Ascending aorta (tissue), 2 donors: ENCODE results near the gene SCN1A. TPM values are rescaled to one million over a fixed set of nuclear protein-coding genes. Genes with fewer than 3 reads are reported as not detected.

Source experiments
- DNase-seq, 2 donors: peaks; one replicate each; pipeline ENCODE4 v3.0.0-alpha.2; 2019; ENCODE audit warnings: low spot score in 2 of 2
- H3K27ac ChIP-seq, 2 donors: fragments of 200-600 bp; sonication (generic); one replicate each; pipeline ENCODE4 v1.5.1; 2016 to 2017; ENCODE audit warnings: mild to moderate bottlenecking in 1 of 2
- H3K27me3 ChIP-seq: fragments of 200-600 bp; sonication (generic); one replicate; pipeline ENCODE4 v1.5.1; 2017
- H3K36me3 ChIP-seq, 2 donors: fragments of 200-600 bp; sonication (generic); one replicate each; pipeline ENCODE4 v1.5.1; 2016
- H3K4me1 ChIP-seq, 2 donors: fragments of 200-600 bp; sonication (generic); one replicate each; pipeline ENCODE4 v1.5.1; 2016 to 2017; ENCODE audit warnings: mild to moderate bottlenecking in 1 of 2
- H3K4me3 ChIP-seq, 2 donors: fragments of 200-600 bp; sonication (generic); one replicate each; pipeline ENCODE4 v1.5.1; 2016 to 2017; ENCODE audit warnings: mild to moderate bottlenecking in 1 of 2
- H3K9me3 ChIP-seq, 2 donors: fragments of 200-600 bp; sonication (generic); one replicate each; pipeline ENCODE4 v1.5.1; 2016
- intact Hi-C: fragments of 100-400 bp; cut with DNase I; formaldehyde crosslinking; loops from one replicate; pipeline ENCODE4 v1.15.1; 2023
- total RNA-seq: library from RNA; depleted of rRNA; stranded (reverse); fragments of >200 nt; gene quantifications from one replicate; pipeline ENCODE4 v1.1.0, GENCODE V29; 2016
- TF ChIP-seq, protein P1 (sequence below), 3 experiments: fragments of 200-600 bp in 2 of 3; fragments of 450-650 bp in 1 of 3; sonication (generic) in 2 of 3; IDR thresholded peaks; one replicate each; pipeline ENCODE4 v1.5.1; 2016 to 2019; ENCODE audit warnings: antibody characterized with exemption in 3 of 3, mild to moderate bottlenecking in 1 of 3, moderate library complexity in 1 of 3

SCN1A gene
- total RNA-seq, 1 donor from 2014 or later, result not detected

DNA sequence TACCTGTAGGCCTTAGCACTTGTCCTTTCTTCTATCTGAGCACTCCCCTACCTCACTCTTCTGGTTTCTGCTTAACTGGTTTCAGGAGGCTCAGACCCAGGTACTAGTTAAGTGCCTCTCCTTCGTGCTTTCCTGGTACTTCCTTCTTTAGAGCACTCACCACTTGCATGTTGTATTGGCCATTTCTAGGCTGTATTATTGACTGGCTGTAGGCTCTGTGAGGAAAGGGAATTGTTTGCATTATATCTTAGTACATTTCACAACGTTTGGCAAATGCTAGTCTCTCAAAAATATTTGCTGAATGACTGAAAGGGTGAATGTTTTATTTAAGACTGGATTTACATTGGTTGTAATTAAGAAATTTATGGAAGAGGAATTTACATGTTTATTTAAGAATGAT lies 36.0 kb upstream of the SCN1A start:
- no peak for DNase-seq
- Histone ChIP-seq H3K4me1 (no peaks in the 10 kb centered on the region), H3K9me3 (no peaks in the 10 kb centered on the region), H3K36me3 (no peaks in the 10 kb centered on the region), H3K27ac (no peak overlapping the region), H3K4me3 (no peak overlapping the region), H3K27me3 (no peaks in the 10 kb centered on the region)
- TF ChIP-seq, protein P1, sequence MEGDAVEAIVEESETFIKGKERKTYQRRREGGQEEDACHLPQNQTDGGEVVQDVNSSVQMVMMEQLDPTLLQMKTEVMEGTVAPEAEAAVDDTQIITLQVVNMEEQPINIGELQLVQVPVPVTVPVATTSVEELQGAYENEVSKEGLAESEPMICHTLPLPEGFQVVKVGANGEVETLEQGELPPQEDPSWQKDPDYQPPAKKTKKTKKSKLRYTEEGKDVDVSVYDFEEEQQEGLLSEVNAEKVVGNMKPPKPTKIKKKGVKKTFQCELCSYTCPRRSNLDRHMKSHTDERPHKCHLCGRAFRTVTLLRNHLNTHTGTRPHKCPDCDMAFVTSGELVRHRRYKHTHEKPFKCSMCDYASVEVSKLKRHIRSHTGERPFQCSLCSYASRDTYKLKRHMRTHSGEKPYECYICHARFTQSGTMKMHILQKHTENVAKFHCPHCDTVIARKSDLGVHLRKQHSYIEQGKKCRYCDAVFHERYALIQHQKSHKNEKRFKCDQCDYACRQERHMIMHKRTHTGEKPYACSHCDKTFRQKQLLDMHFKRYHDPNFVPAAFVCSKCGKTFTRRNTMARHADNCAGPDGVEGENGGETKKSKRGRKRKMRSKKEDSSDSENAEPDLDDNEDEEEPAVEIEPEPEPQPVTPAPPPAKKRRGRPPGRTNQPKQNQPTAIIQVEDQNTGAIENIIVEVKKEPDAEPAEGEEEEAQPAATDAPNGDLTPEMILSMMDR (IDR thresholded peaks at IDR 0.05), result no peak
- intact Hi-C loops, result no loop called here

DNA sequence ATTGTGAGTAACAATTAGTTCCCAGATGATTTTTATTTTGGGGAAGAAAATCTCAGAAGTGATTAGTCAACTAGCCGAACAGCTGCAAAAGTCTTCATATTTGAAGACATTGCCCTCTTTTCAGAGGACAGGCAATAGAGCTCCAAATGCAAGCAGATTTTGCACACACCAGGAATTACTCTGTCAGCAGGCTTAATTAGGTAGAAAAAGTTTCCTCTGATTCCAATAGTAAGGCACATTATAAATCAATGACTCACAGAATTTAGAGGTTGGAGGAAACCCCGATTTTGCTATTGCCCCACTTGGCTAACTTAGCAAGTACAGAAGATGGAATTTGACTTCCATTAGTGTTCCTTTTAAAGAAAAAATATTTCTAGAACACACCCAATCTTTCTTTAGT lies 30.7 kb upstream of the SCN1A start:
- no peaks in the 10 kb centered on the region for H3K36me3 ChIP-seq
- no peaks in the 10 kb centered on the region for H3K9me3 ChIP-seq
- no peak overlapping the region for H3K4me3 ChIP-seq
- H3K27me3 ChIP-seq, result no peaks in the 10 kb centered on the region
- no peaks in the 10 kb centered on the region for H3K4me1 ChIP-seq
- H3K27ac ChIP-seq, result no peak overlapping the region
- TF ChIP-seq, protein P1 (IDR thresholded peaks at IDR 0.05), result no peak
- DNase-seq, result no peak
- intact Hi-C loops, result no loop called here

DNA sequence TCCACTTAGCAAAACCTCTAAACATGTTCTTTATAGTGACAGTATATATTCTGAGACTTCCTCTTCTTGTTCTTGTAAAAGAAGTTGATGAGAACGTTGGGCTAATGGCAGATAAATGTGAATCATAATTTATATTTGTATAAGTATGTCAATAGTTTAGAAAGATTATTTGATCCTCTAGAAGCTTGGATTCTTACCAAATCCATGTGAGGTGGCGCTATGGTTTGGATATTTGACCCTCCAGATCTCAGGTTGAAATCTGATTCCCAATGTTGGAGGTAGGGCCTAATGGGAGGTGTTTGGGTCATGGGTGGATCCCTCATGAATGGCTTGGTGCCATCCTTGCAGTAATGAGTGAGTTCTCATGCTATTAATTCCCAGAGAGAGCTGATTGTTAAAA lies 29.8 kb upstream of the SCN1A start:
- intact Hi-C loops, result no loop called here
- H3K4me1 ChIP-seq, result no peaks in the 10 kb centered on the region
- H3K36me3 ChIP-seq, result no peaks in the 10 kb centered on the region
- TF ChIP-seq, protein P1 (IDR thresholded peaks at IDR 0.05), result no peak
- H3K27ac ChIP-seq, result no peak overlapping the region
- no peaks in the 10 kb centered on the region for H3K27me3 ChIP-seq
- no peaks in the 10 kb centered on the region for H3K9me3 ChIP-seq
- H3K4me3 ChIP-seq, result no peak overlapping the region
- no peak for DNase-seq

DNA sequence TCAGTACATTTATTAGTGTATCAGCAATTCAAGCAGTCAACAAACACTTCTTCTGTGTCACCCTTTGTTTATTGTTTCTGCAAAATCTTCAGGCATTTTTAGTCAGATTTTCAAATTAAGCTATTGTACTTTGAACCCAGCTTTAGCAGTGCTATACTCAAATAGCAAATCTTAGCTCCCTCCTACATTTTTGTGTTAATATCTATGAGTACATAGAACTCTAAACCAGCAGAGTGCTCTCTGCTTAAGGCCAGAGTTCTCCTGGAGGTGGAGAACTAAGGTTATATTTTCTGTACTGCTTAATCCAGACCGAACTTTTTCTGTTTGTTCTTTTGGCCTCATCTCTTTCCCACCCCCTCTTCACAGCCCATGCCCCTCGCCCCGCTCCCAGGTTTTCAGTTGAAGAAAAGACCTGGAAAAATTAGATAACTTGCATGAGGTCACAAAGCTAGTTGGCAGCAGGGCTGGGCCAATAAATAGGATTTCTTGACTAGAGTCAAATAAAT lies 29.2 kb upstream of the SCN1A start:
- H3K4me3 ChIP-seq, result no peak overlapping the region
- no peaks in the 10 kb centered on the region for H3K4me1 ChIP-seq
- H3K27me3 ChIP-seq, result no peaks in the 10 kb centered on the region
- no peaks in the 10 kb centered on the region for H3K36me3 ChIP-seq
- intact Hi-C loops, result no loop called here
- no peak overlapping the region for H3K27ac ChIP-seq
- no peaks in the 10 kb centered on the region for H3K9me3 ChIP-seq
- TF ChIP-seq, protein P1 (IDR thresholded peaks at IDR 0.05), result no peak
- no peak for DNase-seq

DNA sequence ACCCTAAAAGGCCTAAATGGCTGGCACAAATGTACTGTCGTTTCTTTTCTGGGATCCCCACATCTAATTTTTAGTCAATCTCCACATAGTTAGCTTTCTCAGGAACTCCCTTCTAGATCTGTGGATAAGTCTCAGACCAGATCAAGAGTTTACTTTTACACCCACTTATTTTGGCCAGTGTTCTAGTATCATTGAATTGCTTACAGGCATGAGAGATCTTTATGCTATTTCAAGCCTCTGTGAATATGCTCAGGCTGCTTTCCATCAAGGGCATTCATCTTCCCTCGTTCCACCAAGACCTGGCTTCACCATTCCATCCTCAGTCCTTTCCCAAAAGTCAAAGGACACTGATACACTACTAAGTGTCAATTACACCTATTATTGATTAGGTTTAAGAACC lies 27.8 kb upstream of the SCN1A start:
- intact Hi-C loops, result no loop called here
- TF ChIP-seq, protein P1 (IDR thresholded peaks at IDR 0.05), result no peak
- H3K36me3 ChIP-seq, result no peaks in the 10 kb centered on the region
- no peaks in the 10 kb centered on the region for H3K9me3 ChIP-seq
- H3K27ac ChIP-seq, result no peak overlapping the region
- H3K4me1 ChIP-seq, result no peaks in the 10 kb centered on the region
- no peak overlapping the region for H3K4me3 ChIP-seq
- DNase-seq, result no peak
- H3K27me3 ChIP-seq, result no peaks in the 10 kb centered on the region
